Measurements from ENCODE around the gene KAT2B. TPM values are rescaled to one million over a fixed set of nuclear protein-coding genes. Genes with fewer than 3 reads are reported as not detected.

Gene KAT2B
- polyA plus RNA-seq, 1 of the 3 experiments (the other 2 are of a cell fraction): 2.1 TPM

DNA sequence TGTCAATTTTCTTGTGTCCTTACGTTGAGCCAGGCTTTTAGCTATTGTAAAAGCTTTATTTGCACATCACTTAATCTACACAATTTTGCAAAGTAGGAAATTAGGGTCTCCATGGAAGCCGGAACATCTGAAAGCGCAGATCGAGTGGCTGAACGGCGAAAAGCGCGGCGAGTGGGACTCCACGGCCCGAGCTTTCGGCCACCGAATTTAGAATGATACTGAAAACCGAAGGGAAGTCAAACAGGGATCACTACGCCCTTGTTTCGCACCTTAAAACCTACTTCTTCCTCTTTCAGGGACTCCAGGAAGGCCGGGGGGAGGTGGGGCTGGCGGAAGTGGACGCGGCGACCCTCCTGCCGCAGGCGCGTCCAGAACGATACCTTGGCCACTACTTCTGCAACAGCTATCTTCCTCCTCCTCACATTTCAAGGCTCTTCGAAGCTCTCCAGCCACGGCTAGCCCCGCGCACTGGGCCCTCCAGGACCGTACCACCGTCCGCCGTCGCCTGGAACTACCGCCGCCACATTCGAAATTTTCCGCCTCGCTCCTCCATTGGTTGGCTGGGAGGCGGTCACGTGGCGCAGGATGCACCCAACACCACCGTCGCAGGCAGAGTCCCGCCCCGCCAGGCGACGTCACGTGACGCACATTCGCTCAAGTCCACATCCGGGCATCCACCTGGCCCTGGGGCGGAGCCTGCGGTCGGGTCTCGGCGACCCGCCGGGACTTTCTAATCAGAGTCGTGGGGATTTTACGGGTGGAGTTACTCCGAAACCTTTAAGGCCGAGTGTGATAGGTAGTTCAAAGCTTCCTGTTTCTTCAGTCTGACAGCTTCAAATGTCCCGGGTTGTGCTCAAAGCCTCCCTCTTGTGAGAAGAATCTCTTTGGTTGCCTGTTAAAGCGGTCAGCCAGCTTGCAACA, 145.7 kb downstream of the KAT2B start, which contains the start of gene SGO1 (continued):
- TF ChIP-seq, protein P1, sequence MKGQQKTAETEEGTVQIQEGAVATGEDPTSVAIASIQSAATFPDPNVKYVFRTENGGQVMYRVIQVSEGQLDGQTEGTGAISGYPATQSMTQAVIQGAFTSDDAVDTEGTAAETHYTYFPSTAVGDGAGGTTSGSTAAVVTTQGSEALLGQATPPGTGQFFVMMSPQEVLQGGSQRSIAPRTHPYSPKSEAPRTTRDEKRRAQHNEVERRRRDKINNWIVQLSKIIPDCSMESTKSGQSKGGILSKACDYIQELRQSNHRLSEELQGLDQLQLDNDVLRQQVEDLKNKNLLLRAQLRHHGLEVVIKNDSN (IDR thresholded peaks at IDR 0.05; ENCODE audit: borderline replicate concordance, low read depth): peak; percentile 100
- TF ChIP-seq NRF1 (IDR thresholded peaks at IDR 0.05; ENCODE audit: low read depth, low read length) (peak; percentile 40; the same call in 1 of the 2 replicates), RCOR1 (IDR thresholded peaks at IDR 0.05; ENCODE audit: low read length) (no peak), SIN3A (IDR thresholded peaks at IDR 0.05; ENCODE audit: borderline replicate concordance, low read depth, low read length) (peak; percentile 98), GATA2 (CRISPR knock-in tag; IDR thresholded peaks at IDR 0.05) (no peak), SMC3 (IDR thresholded peaks at IDR 0.05; ENCODE audit: low read depth, low read length) (no peak; the same call in 1 of the 2 replicates)
- TF ChIP-seq, protein P2, sequence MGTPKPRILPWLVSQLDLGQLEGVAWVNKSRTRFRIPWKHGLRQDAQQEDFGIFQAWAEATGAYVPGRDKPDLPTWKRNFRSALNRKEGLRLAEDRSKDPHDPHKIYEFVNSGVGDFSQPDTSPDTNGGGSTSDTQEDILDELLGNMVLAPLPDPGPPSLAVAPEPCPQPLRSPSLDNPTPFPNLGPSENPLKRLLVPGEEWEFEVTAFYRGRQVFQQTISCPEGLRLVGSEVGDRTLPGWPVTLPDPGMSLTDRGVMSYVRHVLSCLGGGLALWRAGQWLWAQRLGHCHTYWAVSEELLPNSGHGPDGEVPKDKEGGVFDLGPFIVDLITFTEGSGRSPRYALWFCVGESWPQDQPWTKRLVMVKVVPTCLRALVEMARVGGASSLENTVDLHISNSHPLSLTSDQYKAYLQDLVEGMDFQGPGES (IDR thresholded peaks at IDR 0.05; ENCODE audit: low read depth, low read length): peak; percentile 64; the same call in 1 of the 2 replicates
- TF ChIP-seq, protein P3, sequence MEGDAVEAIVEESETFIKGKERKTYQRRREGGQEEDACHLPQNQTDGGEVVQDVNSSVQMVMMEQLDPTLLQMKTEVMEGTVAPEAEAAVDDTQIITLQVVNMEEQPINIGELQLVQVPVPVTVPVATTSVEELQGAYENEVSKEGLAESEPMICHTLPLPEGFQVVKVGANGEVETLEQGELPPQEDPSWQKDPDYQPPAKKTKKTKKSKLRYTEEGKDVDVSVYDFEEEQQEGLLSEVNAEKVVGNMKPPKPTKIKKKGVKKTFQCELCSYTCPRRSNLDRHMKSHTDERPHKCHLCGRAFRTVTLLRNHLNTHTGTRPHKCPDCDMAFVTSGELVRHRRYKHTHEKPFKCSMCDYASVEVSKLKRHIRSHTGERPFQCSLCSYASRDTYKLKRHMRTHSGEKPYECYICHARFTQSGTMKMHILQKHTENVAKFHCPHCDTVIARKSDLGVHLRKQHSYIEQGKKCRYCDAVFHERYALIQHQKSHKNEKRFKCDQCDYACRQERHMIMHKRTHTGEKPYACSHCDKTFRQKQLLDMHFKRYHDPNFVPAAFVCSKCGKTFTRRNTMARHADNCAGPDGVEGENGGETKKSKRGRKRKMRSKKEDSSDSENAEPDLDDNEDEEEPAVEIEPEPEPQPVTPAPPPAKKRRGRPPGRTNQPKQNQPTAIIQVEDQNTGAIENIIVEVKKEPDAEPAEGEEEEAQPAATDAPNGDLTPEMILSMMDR (IDR thresholded peaks at IDR 0.05): no peak

DNA sequence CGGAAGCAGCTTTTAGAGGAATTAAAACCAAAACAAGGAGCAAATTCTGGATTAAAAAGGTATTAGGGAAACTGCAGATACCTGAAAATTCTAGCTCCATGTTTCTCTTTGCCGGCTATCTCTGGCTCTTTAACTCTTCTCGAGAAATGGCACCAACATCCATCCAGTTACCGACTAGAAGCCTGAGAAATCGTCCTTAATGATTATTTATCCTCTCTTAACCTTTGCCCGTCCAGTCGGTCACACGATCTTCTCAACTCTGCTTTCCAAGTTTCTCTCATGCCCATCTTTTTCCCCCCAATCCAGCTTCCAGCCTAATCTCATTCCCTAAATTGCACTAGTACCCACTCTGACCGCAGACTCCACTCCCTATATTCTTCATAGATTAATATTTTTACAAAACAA, 146.4 kb downstream of the KAT2B start:
- peak; percentile 16 for DNase-seq
- Histone ChIP-seq H3K9ac (peak overlapping the region; percentile 85), H3K4me1 (ENCODE audit: control insufficient read depth in 1 of 2, insufficient read depth in 2 of 2, low read depth in 1 of 2, low read length in 1 of 2) (peaks cover 14 to 18% of the 10 kb centered on the region in 2 experiments; a peak in 3 of 4 replicates), H2AFZ (ENCODE audit: low read depth) (peak overlapping the region; percentile 94), H3K9me2 (no peaks in the 10 kb centered on the region), H3K27me3 (ENCODE audit: insufficient read depth) (no peaks in the 10 kb centered on the region), H3K79me2 (ENCODE audit: insufficient read depth) (peaks cover 32% of the 10 kb centered on the region), H3K4me2 (peak overlapping the region; percentile 93), H3F3A (replicated peaks; ENCODE audit: insufficient read depth) (no peaks in the 10 kb centered on the region), H3K4me3 (ENCODE audit: low read depth in 2 of 2, low read length in 1 of 2) (peak overlapping the region; percentile 77 to 97), H3K36me3 (replicated peaks in 1 of 2; ENCODE audit: control insufficient read depth in 1 of 2, insufficient read depth in 2 of 2, low read length in 1 of 2) (peaks cover 0 to 4% of the 10 kb centered on the region in 2 experiments), H3K27ac (ENCODE audit: low read depth in 2 of 2, low read length in 1 of 2) (peak overlapping the region; percentile 87 to 96), H4K20me1 (ENCODE audit: insufficient read depth) (no peaks in the 10 kb centered on the region), H3K9me3 (no peaks in the 10 kb centered on the region)
- POLR2A ChIA-PET: no interaction called here
- TF ChIP-seq EP300 (IDR thresholded peaks at IDR 0.05; ENCODE audit: borderline replicate concordance in 1 of 2, low read depth in 1 of 2, low read length in 1 of 2): no peak
- no peak for TF ChIP-seq CHD2 (IDR thresholded peaks at IDR 0.05; ENCODE audit: low read length, partially characterized antibody)
- TF ChIP-seq, protein P2 (IDR thresholded peaks at IDR 0.05; ENCODE audit: low read depth, low read length): no peak
- TF ChIP-seq, protein P4, sequence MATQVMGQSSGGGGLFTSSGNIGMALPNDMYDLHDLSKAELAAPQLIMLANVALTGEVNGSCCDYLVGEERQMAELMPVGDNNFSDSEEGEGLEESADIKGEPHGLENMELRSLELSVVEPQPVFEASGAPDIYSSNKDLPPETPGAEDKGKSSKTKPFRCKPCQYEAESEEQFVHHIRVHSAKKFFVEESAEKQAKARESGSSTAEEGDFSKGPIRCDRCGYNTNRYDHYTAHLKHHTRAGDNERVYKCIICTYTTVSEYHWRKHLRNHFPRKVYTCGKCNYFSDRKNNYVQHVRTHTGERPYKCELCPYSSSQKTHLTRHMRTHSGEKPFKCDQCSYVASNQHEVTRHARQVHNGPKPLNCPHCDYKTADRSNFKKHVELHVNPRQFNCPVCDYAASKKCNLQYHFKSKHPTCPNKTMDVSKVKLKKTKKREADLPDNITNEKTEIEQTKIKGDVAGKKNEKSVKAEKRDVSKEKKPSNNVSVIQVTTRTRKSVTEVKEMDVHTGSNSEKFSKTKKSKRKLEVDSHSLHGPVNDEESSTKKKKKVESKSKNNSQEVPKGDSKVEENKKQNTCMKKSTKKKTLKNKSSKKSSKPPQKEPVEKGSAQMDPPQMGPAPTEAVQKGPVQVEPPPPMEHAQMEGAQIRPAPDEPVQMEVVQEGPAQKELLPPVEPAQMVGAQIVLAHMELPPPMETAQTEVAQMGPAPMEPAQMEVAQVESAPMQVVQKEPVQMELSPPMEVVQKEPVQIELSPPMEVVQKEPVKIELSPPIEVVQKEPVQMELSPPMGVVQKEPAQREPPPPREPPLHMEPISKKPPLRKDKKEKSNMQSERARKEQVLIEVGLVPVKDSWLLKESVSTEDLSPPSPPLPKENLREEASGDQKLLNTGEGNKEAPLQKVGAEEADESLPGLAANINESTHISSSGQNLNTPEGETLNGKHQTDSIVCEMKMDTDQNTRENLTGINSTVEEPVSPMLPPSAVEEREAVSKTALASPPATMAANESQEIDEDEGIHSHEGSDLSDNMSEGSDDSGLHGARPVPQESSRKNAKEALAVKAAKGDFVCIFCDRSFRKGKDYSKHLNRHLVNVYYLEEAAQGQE (IDR thresholded peaks at IDR 0.05; ENCODE audit: low read depth, low read length): no peak
- no peak for TF ChIP-seq TEAD4 (IDR thresholded peaks at IDR 0.05; ENCODE audit: borderline replicate concordance, insufficient read depth)
- TF ChIP-seq, protein P5, sequence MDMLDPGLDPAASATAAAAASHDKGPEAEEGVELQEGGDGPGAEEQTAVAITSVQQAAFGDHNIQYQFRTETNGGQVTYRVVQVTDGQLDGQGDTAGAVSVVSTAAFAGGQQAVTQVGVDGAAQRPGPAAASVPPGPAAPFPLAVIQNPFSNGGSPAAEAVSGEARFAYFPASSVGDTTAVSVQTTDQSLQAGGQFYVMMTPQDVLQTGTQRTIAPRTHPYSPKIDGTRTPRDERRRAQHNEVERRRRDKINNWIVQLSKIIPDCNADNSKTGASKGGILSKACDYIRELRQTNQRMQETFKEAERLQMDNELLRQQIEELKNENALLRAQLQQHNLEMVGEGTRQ (IDR thresholded peaks at IDR 0.05; ENCODE audit: borderline replicate concordance, low read depth, low read length): no peak
- no peak for TF ChIP-seq SMC3 (IDR thresholded peaks at IDR 0.05; ENCODE audit: low read depth, low read length)
- WGBS (ENCODE audit: low lambda C conversion rate): 4% methylated on average over 9 of the region's 9 CpGs
- CTCF ChIA-PET: no interaction called here

Data from SK-N-SH (cell line).